Left forelimb (tissue), 1 donor: ENCODE results near the gene TFAP2A.
A peak's percentile ranks its signal among the peaks of the same experiment; 100 is the strongest.

Experiments used
- DNase-seq: peaks from one replicate; pipeline ENCODE4 v3.0.0-alpha.2; 2018; ENCODE audit warnings: low spot score

TFAP2A gene

DNA sequence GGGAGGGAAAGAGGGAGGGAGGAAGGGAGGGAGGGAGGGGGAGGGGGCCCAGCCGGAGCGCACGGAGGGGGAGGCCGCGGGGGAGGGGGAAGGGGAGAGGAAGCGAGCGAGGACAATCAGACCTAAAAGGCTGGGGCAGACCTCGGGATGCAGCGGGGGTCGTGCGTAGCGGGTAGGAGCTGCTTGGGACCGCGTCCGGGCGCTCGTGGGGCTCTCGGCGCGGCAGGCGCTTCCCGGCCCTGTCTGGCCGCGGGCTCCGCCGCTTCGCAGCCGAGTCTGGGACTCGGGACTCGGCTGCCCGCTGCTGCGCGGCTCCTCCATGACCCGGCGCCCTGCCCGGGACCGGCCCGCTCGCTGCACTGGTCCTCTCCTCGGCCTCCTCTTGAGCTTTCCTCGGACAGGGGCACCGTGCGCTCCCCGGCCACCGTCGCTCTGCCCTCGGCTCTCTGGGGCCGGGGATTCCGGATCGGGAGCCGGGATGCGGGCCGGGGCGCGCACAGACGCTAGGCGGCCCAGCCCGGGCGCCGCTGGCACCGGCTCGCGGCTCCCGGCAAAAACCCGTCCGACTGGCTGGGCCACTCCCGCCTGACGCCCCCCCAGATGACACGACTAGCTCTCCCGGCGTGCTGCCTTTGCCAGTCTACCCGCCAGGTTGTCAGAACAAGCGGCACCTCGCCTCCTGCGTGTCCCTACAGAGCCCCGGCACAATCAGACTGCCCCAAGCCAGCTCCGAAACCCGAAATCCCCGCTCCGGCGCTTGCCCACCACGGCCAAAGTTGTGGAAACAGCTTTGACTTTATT is 2.2 kb downstream of the TFAP2A start:
- peak; percentile 65 for DNase-seq

DNA sequence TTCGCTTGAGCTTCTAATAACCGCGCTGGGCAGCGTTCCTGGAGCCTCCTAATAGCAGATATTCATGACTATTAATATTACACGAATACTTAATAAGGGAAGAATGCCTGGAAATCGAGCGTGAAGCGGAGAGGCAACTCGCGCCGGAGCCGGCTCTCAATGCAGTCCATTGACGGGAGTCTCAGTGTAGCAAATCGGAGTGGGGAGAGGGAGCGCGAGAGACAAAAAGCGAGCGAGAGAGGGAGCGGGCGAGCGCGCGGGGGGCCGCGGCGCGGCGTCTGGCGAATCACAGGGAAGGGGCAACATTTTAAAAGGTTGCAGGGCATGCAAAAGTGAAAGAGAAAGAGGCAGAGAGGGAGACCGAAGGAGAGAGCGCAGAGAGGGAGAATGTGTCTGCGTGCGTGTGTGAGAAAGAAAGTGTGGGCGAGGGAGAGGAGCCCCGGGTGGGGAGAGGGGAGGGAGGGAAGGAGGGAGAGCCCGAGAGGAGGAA is 2.9 kb downstream of the TFAP2A start:
- peak; percentile 75 for DNase-seq

- DNase-seq: no peak
Measured at GRCh38 chr6:10411131-10411970, 3.5 kb downstream of the TFAP2A start.

- peak; percentile 65 for DNase-seq
Measured at GRCh38 chr6:10410207-10411050, 4.4 kb downstream of the TFAP2A start.

DNA sequence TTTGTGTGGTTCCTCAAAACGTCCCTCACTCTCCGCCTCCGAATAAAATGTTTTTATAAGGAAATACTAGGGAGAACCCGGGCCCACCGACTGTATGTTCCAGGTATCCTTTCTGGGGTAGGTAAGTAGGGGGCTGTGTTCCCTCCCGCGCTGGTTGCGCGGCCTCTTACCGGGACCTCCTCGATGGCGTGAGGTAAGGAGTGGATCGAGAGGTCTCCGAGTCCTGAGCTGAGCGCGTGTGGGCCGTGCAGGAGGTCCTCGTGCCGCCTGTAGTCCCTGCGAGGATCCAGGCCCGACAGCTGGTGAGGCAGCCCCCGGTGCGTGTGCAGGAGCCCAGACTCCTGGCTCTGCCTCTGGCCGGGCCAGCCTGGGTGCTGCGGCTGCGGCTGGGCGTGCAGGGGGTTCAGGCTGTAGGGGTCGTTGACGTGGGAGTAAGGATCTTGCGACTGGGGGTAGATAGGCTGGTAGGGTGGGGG is 5.1 kb downstream of the TFAP2A start:
- no peak for DNase-seq

DNA sequence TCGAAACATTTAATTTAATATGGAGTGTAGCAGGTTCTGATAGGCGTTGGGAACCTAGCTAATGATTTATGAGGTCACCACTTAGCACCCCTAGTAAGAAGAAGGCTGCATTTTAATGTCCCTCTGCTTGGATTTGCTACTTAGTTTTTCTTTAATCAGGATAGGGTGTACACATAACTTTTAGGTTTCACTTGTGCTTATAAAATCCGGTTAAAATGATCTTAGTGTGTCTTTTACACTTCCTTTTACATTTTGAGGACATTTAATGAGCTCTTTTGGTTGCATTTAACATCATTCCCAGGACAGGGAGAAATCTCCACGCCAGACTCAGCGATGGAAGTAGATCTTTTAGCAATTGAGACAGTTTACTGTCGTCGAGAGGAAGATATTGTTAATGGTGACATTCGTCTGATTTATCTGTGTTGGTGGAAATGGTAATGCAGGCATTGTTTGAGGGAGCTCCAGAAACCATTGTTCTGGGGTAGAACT is 5.6 kb downstream of the TFAP2A start:
- no peak for DNase-seq

DNA sequence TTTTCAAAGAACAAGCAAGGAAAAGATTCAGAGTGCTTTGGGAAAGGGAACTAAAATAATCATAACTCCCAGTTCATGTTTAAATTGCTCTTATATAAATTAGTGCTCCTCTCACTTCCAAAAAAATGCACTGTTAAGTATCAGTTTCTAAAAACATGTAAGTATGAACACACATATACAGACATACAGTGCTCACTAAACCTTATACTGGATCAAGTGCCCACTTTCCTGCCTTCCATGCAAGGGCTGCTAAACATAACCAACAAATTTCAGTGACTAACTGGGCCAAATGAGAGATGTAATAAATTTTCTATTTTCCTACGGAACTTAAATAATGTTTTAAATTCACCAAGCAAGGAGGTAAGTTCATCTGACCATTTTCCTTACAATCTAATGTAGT is 6.4 kb downstream of the TFAP2A start:
- DNase-seq: no peak

GRCh38 chr6:10407674-10408054 is 7.2 kb downstream of the TFAP2A start:
- no peak for DNase-seq

DNA sequence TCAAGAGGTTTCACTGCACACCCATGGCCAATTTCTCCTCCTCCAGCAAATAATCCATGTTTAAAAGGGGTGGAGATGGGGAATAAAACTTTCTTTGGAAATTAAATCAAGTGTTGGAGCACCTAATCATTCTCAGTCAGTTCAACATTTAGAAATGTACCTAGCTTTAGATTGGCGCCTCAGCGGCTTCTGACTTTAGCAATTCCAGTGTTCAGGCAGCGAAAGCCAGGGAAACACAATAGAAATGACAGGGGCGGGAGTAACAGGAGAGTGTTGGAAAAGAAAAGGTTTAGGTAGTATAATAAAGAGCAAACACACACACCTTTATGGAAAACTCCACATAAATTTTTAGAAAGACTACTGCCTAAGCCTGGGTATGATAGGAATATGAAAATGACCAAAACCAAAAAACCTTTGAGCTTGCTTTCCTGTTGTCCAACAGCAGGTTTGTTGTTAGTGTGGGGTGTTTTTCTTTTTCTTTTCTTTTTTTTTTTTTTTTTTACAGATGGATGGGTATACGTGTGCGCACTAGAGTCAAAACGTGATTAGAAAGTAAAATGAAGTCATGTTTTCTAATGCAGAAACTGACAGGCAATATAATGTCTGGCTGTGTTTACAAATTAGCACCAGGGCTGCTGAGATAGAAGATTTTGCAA is 7.7 kb downstream of the TFAP2A start:
- DNase-seq: no peak

DNA sequence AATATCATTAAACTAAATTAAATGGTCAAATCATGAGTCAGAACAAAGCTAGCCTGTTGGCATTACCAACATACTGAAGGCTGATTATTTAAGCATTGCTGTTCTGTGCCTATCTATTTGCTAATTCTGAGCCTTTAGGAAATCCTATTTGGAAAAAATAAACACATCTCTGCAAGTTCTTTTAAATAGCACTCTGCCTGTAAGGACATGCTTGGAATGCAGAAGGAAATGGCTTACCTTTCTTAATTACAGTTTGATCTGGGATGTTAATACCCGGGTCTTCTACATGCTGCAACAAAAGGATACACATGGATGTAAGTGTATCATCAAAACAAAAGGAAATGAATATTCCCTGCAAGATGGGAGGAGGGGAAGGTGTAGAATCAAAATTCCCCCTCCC is 8.3 kb downstream of the TFAP2A start:
- no peak for DNase-seq

GRCh38 chr6:10405513-10405900 is 9.4 kb downstream of the TFAP2A start:
- no peak for DNase-seq

- DNase-seq: no peak
Measured at GRCh38 chr6:10404799-10405512, 9.9 kb downstream of the TFAP2A start.

DNA sequence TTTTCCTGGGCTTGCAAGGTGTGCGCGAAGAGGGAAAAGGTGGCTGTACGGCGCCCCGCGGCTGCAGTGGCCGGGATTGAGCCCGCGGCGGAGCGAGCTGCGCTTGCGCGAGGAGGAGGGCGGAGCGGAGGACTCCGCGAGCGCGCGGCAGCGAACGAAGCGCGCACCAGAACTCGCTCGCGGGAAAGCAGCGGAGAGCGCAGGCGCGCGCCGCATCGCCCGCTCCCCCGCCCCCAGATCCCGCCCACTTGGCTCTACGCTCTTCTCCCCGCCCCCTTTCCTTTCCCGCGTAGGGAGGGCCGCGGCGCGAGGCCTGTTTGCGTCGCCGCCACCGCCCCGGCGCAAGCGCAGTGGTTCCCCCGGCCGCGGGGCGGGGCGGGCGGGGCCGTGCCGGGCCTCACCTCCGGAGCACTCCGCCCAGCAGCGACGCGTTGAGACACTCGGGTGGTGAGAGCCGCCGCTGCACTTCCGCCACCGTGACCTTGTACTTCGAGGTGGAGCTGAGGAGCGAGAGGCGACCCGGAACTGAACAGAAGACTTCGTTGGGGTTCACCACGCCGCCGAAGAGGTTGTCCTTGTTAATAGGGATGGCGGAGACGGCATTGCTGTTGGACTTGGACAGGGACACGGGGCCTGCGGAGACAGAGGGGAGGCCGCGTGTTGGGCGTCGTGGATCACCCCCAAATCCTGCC is 10.6 kb downstream of the TFAP2A start:
- peak; percentile 95 for DNase-seq

DNA sequence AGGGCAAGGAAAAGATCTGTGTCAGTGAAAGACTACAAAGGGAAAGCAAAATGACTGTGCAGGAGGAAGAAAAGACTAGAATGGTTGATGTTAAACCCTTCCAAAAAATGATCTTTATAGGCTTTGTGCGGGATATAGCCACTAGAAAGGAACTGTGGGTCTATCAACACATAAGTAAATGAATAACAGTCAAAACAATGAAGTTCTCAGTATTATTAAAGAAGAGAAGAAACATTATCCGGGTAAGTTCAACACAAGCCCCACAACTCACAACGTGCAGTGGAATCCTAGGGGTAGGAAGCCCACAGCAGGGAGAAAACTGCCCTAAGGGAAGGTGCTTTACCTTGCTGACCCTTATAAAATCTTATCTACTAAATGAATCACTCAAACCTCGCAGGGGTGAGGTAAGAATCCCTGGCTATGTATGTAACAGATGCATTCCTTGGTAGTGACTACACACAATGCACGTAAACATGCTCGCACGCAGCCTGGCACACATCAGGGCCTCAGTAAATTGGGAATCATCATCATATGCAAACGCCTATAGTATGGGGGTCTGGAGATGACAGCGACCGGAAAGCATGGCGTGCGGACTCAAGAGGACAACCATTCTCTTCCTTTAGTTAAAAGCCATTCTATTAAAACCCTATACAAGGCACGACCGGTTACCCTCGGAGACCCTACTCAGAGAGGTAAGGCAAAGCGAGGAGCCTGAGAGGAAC is 11.3 kb downstream of the TFAP2A start:
- no peak for DNase-seq

DNA sequence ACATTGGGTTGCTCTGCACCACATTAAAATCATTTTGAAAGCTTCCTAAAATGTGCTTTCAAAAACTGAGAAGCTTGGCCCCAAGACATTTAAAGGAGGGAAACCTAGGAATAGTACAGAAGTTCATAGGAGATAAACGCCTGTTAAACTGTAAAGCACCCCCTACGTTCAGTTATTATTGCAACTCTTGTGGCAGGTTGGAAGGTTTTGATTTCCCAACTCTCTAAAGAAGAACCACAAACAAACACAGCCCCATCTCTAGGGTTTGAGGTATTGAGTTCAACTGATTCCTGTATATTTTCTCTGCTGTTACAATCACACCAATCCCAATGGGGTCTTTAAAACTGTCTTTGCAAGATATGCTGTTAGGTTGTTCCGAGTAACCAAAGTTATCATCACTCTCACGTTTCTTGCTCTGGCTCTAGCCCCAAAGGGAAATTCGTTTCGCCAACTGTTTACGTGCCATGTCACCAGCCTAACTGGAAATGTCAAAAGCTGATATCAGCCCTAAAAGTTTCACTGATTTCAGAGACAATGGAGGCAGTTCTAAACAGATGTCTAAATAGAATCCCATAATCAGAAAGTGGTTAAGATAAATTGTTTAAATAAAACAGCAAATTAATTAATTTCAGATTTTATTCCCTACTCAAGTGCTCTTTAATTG is 12.1 kb downstream of the TFAP2A start:
- DNase-seq: peak; percentile 40

GRCh38 chr6:10401632-10402223 is 13.1 kb downstream of the TFAP2A start:
- DNase-seq: no peak

DNA sequence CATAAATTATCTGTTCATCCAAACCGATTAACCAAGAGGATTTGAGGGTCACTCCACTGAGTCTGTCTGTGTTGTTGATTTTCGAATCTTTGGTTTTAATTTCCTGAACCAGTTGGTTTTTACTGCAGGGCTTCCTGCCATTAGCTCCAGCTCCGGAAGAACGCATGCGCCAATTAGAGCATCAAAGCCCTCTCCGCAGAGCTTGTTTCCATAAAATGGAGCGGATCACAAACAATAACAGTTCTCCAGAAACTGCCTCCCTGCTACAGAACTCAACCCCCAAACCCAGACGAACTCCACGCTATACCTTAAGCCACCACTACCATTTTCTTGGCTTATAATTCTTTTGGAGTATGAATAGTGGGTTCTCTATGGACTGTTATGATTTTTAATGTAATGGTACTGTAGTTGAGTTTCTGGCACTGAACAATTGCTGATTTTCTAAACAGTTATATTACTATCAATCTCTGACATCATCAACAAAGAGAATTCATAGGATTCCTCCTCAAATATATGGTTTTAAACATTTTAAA is 13.8 kb downstream of the TFAP2A start:
- DNase-seq: peak; percentile 18

- peak; percentile 44 for DNase-seq
Measured at GRCh38 chr6:10400330-10400729, 14.5 kb downstream of the TFAP2A start.
